Psoas muscle (tissue), 8 donors: Measurements from ENCODE around the gene FCHO1. TPM values are rescaled to one million over a fixed set of nuclear protein-coding genes. Genes with fewer than 3 reads are reported as not detected.

Source experiments
- ATAC-seq, 4 donors: fragments of 200-7000 bp; cut with Tn5 transposase; one replicate each; pipeline ENCODE4 v1.9.1; 2020; ENCODE audit warnings: moderate library complexity in 3 of 4, mild to moderate bottlenecking in 2 of 4
- DNase-seq, 2 donors: peaks; one replicate each; pipeline ENCODE4 v3.0.0-alpha.2; 2020
- H3K27ac ChIP-seq: fragments of 200-600 bp; one replicate; pipeline ENCODE4 v1.8.0; 2022
- H3K27me3 ChIP-seq, 3 donors: fragments of 200-600 bp in 1 of 3; one replicate each; pipeline versions ENCODE4 v1.6.1 to v1.8.0; 2013 to 2022; ENCODE audit warnings: low read length in 2 of 3, mild to moderate bottlenecking in 2 of 3, moderate library complexity in 1 of 3; ENCODE audit not compliant: insufficient read depth in 3 of 3
- H3K36me3 ChIP-seq, 2 donors: fragments of 200-600 bp in 1 of 2; one replicate each; pipeline versions ENCODE4 v1.6.1 to v1.8.0; 2013 to 2022; ENCODE audit warnings: low read depth in 1 of 2, mild to moderate bottlenecking in 1 of 2, moderate library complexity in 1 of 2; ENCODE audit not compliant: insufficient read depth in 1 of 2
- H3K4me1 ChIP-seq: fragments of 200-600 bp; one replicate; pipeline ENCODE4 v1.8.0; 2022
- H3K4me3 ChIP-seq: fragments of 200-600 bp; one replicate; pipeline ENCODE4 v1.8.0; 2022; ENCODE audit warnings: mild to moderate bottlenecking
- H3K9me3 ChIP-seq: fragments of 200-600 bp; one replicate; pipeline ENCODE4 v1.8.0; 2022
- WGBS, 3 donors: extraction: QIAGEN DNeasy Blood & Tissue Kit; methylation state at CpG; one replicate each; pipeline versions ENCODE4 v1.1.6 to v1.1.7; 2013; 5-methylcytosine and 5-hydroxymethylcytosine counted together
- intact Hi-C, 2 donors: fragments of 100-400 bp; cut with DNase I; formaldehyde crosslinking; loops; one replicate each; pipeline versions ENCODE4 v1.11.0 to v1.14.2; 2022
- polyA plus RNA-seq, 3 donors: library from polyadenylated mRNA; stranded (reverse); fragments of 200-250 nt; gene quantifications; one replicate each; pipeline ENCODE4 v1.2.3, GENCODE V29; 2013
- total RNA-seq, 4 donors: library from RNA; stranded (reverse); fragmentation: NEBNext Ultra II Directional in 2 of 4; extraction: Animal tissue kit (Norgen Biotek cat#: 25700) in 2 of 4; gene quantifications; one replicate each; pipeline versions ENCODE4 v1.2.1 to v1.2.4, GENCODE V29; 2021 to 2023
- TF ChIP-seq, protein P1 (sequence below): fragments of 200-600 bp; IDR thresholded peaks from one replicate; pipeline ENCODE4 v1.8.0; 2022; ENCODE audit warnings: antibody characterized with exemption
- donor health status: healthy with polysubstance abuse.
- donor health status: DM: no; HTN: no; CAD: no; lungs with moderate emphysema.
- donor health status: Bipolar disorder and iron deficiency.
- donor health status: healthy.
- donor health status: DM: yes; HTN: yes; CAD: no.
- donor health status: DM: no; HTN: no; CAD: no.
- donor health status: DM: no; HTN: no; CAD: no.
- donor health status: DM: yes; HTN: yes; CAD: no.

Gene FCHO1
- total and polyA plus RNA-seq, 7 donors = 0.10 to 0.68 (median 0.36) TPM; not detected in 1

DNA sequence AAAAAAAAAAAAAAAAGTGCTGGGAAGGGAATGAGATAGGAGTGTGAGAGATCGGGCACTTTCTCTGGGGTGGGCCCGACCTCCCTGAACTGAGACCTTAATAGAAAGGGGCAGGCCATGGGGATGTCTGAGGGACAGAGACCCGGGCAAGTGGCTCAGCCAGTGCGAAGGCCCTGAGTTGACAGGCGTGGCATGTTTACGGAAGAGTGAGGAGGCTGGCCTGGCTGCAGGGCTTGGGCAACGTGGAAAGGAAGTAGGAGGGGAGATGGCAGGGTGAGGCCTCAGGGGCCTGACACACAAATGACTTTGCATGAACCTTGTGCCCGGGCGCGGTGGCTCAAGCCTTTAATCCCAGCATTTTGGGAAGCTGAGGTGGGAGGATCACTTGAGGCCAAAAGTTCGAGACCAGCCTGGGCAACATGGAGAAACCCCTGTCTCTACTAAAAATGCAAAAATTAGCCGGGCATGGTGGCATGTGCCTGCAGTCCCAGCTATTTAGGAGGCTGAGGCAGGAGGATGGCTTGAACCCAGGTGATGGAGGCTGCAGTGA, 13.9 kb downstream of the FCHO1 start:
- TF ChIP-seq, protein P1, sequence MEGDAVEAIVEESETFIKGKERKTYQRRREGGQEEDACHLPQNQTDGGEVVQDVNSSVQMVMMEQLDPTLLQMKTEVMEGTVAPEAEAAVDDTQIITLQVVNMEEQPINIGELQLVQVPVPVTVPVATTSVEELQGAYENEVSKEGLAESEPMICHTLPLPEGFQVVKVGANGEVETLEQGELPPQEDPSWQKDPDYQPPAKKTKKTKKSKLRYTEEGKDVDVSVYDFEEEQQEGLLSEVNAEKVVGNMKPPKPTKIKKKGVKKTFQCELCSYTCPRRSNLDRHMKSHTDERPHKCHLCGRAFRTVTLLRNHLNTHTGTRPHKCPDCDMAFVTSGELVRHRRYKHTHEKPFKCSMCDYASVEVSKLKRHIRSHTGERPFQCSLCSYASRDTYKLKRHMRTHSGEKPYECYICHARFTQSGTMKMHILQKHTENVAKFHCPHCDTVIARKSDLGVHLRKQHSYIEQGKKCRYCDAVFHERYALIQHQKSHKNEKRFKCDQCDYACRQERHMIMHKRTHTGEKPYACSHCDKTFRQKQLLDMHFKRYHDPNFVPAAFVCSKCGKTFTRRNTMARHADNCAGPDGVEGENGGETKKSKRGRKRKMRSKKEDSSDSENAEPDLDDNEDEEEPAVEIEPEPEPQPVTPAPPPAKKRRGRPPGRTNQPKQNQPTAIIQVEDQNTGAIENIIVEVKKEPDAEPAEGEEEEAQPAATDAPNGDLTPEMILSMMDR = no peak
- Histone ChIP-seq H3K36me3 (no peaks in the 10 kb centered on the region), H3K9me3 (no peaks in the 10 kb centered on the region), H3K4me1 (no peaks in the 10 kb centered on the region), H3K27ac (no peak overlapping the region), H3K4me3 (no peak overlapping the region), H3K27me3 (peaks cover 0 to 16% (median 3%) of the 10 kb centered on the region in 3 donors)
- intact Hi-C loops = no loop called here
- DNase-seq = peak; percentile 37 to 74
- WGBS, 3 donors = 62 to 66% (median 66%) methylated on average over 11 to 12 of the region's 12 CpGs
- ATAC-seq = no peak

DNA sequence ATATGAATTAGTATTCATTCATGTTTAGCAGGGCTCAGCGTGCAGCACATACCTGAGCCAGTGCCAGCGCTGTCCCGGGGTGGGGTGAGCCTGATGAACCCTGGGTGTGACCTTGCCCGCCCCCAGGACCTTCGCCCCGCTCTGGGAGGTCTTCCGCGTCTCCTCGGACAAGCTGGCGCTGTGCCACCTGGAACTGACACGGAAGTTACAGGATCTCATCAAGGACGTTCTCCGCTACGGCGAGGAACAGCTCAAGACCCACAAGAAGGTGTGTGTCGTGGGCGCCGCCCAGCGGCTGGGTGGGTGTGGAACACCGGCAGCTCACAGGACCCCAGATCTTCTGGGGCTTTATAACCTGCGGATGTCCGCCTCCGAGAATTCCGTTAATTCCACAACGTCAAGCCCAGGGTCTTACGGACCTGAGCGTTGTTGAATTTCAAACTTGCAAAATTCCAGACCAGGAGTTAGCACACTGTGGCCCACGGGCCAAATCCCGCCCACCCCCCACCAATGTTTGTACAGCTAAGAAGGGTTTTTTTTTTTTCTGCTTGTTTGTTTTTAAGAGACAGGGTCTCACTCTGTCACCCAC, 15.4 kb downstream of the FCHO1 start:
- WGBS, 3 donors = 4 to 5% (median 5%) methylated on average over 29 of the region's 29 CpGs
- H3K4me1 ChIP-seq = no peaks in the 10 kb centered on the region
- H3K9me3 ChIP-seq = no peaks in the 10 kb centered on the region
- H3K27me3 ChIP-seq = peaks cover 0 to 16% (median 0%) of the 10 kb centered on the region in 3 donors
- ATAC-seq (peak; percentile 58 to 68 (median 59)), DNase-seq (peak; percentile 78 to 84)
- intact Hi-C loops = loop anchor here in 1 of 2 donors (1.0 kb wide), 1 partner anchor 62 kb away; no protein-coding TSS in a partner anchor
- H3K27ac ChIP-seq = no peak overlapping the region
- TF ChIP-seq, protein P1 = peak; percentile 70
- H3K36me3 ChIP-seq = no peaks in the 10 kb centered on the region
- H3K4me3 ChIP-seq = no peak overlapping the region

DNA sequence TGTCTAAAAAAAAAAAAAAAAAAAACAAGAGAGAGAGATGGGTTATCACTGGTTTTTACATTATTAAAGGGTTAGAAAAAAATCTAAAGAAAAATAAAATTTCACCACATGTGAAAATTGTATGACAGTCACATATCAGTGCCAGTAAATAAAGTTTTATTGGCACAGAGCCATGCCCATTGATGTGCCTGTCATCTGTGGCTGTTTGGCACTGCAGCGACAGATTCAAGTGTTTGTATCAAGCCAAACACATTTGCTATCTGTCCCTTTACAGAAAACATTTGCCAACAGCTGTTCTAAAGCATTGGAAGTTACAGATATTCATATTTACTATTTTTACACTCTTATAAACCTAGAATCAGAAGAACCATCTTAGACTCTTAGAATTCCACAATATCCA, 16.3 kb downstream of the FCHO1 start:
- ATAC-seq (no peak), DNase-seq (no peak)
- no peak overlapping the region for H3K4me3 ChIP-seq
- no peak overlapping the region for H3K27ac ChIP-seq
- H3K9me3 ChIP-seq = no peaks in the 10 kb centered on the region
- H3K4me1 ChIP-seq = no peaks in the 10 kb centered on the region
- TF ChIP-seq, protein P1 = no peak
- H3K27me3 ChIP-seq = peaks cover 0 to 16% (median 0%) of the 10 kb centered on the region in 3 donors
- WGBS, 3 donors = 15 to 31% (median 22%) methylated on average over 1 of the region's 1 CpG
- intact Hi-C loops = no loop called here
- no peaks in the 10 kb centered on the region for H3K36me3 ChIP-seq

DNA sequence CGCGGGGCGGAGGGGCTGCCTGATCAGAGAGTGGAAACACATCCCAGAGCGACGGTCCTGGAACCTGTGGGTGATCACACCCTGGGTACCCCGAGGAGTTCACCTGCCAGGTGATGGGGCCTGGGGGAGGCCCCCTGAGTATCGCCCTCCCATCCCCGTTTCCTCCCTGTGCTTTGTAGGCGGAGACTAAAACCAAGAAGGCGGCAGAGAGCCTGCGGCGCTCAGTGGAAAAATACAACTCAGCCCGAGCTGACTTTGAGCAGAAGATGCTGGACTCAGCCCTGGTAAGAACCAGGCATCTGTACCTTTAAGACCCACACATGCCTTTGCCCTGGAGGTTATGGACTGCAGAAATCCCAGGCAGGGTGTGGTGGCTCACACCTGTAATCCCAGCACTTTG, 19.3 kb downstream of the FCHO1 start:
- H3K4me1 ChIP-seq = no peaks in the 10 kb centered on the region
- intact Hi-C loops = no loop called here
- DNase-seq (no peak), ATAC-seq (no peak)
- H3K27ac ChIP-seq = no peak overlapping the region
- H3K9me3 ChIP-seq = no peaks in the 10 kb centered on the region
- no peaks in the 10 kb centered on the region for H3K36me3 ChIP-seq
- 68 to 78% (median 77%) methylated on average over 13 of the region's 13 CpGs for WGBS, 3 donors
- peaks cover 0 to 14% (median 2%) of the 10 kb centered on the region in 3 donors for H3K27me3 ChIP-seq
- no peak overlapping the region for H3K4me3 ChIP-seq
- TF ChIP-seq, protein P1 = no peak
